ENCODE results near the gene SFT2D3. TPM values are rescaled to one million over a fixed set of nuclear protein-coding genes. Genes with fewer than 3 reads are reported as not detected.
A peak's percentile ranks its signal among the peaks of the same experiment; 100 is the strongest.

The SFT2D3 gene
- total RNA-seq, 2 experiments from 2014 or later: 2.8 to 3.1 TPM

- peaks cover 38% of the 10 kb centered on the region for H3K27me3 Mint-ChIP-seq
- DNase-seq (no peak), ATAC-seq (no peak)
- H3K4me1 Mint-ChIP-seq: no peaks in the 10 kb centered on the region
- intact Hi-C loops (cut with DNase I, micrococcal nuclease): no loop called here
- H3K9me3 Mint-ChIP-seq (ENCODE audit: low read depth): no peaks in the 10 kb centered on the region
- ChIA-PET POLR2A (no interaction called here), CTCF (interaction anchor here (1.0 to 2.2 kb wide), 2 partner anchors 15 to 75 kb away, joined by 3 to 5 read pairs; no protein-coding TSS in a partner anchor)
- no peak overlapping the region for H3K27ac Mint-ChIP-seq
- H3K36me3 Mint-ChIP-seq (ENCODE audit: low read depth): no peaks in the 10 kb centered on the region
- no peak overlapping the region for H3K4me3 Mint-ChIP-seq
Measured at GRCh38 chr2:127665267-127665893, 35.9 kb upstream of the SFT2D3 start.

GRCh38 chr2:127669056-127669455 lies 32.2 kb upstream of the SFT2D3 start:
- ChIA-PET POLR2A (interaction anchor here (0.7 kb wide), 2 partner anchors 64 to 117 kb away, joined by 3 read pairs; no protein-coding TSS in a partner anchor), CTCF (no interaction called here)
- ATAC-seq (no peak), DNase-seq (no peak)
- H3K27me3 Mint-ChIP-seq: peaks cover 35% of the 10 kb centered on the region
- H3K36me3 Mint-ChIP-seq (ENCODE audit: low read depth): no peaks in the 10 kb centered on the region
- intact Hi-C loops (cut with DNase I, micrococcal nuclease): no loop called here
- no peak overlapping the region for H3K4me3 Mint-ChIP-seq
- no peaks in the 10 kb centered on the region for H3K4me1 Mint-ChIP-seq
- H3K9me3 Mint-ChIP-seq (ENCODE audit: low read depth): no peaks in the 10 kb centered on the region
- H3K27ac Mint-ChIP-seq: no peak overlapping the region

GRCh38 chr2:127670055-127670956 lies 31.0 kb upstream of the SFT2D3 start:
- ChIA-PET POLR2A (no interaction called here), CTCF (no interaction called here)
- no peak overlapping the region for H3K27ac Mint-ChIP-seq
- ATAC-seq: no peak
- no peaks in the 10 kb centered on the region for H3K36me3 Mint-ChIP-seq (ENCODE audit: low read depth)
- H3K27me3 Mint-ChIP-seq: peaks cover 34% of the 10 kb centered on the region
- no peak for DNase-seq
- intact Hi-C loops (cut with DNase I, micrococcal nuclease): no loop called here
- no peak overlapping the region for H3K4me3 Mint-ChIP-seq
- peaks cover 5% of the 10 kb centered on the region for H3K4me1 Mint-ChIP-seq
- no peaks in the 10 kb centered on the region for H3K9me3 Mint-ChIP-seq (ENCODE audit: low read depth)

DNA sequence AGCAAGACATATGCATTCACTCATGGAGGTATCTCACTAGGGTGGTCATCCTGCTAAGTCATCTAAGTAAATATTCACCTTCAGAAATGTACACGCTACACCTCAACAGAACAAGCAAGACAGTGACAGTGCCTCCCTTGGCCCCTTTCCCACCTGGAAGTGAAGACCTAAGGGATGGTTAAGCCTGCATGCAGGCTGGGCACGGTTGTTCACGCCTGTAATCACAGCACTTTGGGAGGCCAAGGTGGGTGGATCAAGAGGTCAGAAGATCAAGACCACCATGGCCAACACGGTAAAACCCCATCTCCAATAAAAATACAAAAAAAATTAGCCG lies 30.4 kb upstream of the SFT2D3 start:
- DNase-seq (no peak), ATAC-seq (no peak)
- H3K4me3 Mint-ChIP-seq: no peak overlapping the region
- intact Hi-C loops (cut with DNase I, micrococcal nuclease): no loop called here
- CTCF ChIA-PET: no interaction called here
- POLR2A ChIA-PET: no interaction called here
- H3K27me3 Mint-ChIP-seq: peaks cover 35% of the 10 kb centered on the region
- no peaks in the 10 kb centered on the region for H3K36me3 Mint-ChIP-seq (ENCODE audit: low read depth)
- no peak overlapping the region for H3K27ac Mint-ChIP-seq
- peaks cover 7% of the 10 kb centered on the region for H3K4me1 Mint-ChIP-seq
- H3K9me3 Mint-ChIP-seq (ENCODE audit: low read depth): no peaks in the 10 kb centered on the region

GRCh38 chr2:127671557-127672302 lies 29.6 kb upstream of the SFT2D3 start:
- H3K36me3 Mint-ChIP-seq (ENCODE audit: low read depth): no peaks in the 10 kb centered on the region
- intact Hi-C loops (cut with DNase I, micrococcal nuclease): no loop called here
- ATAC-seq: no peak

DNA sequence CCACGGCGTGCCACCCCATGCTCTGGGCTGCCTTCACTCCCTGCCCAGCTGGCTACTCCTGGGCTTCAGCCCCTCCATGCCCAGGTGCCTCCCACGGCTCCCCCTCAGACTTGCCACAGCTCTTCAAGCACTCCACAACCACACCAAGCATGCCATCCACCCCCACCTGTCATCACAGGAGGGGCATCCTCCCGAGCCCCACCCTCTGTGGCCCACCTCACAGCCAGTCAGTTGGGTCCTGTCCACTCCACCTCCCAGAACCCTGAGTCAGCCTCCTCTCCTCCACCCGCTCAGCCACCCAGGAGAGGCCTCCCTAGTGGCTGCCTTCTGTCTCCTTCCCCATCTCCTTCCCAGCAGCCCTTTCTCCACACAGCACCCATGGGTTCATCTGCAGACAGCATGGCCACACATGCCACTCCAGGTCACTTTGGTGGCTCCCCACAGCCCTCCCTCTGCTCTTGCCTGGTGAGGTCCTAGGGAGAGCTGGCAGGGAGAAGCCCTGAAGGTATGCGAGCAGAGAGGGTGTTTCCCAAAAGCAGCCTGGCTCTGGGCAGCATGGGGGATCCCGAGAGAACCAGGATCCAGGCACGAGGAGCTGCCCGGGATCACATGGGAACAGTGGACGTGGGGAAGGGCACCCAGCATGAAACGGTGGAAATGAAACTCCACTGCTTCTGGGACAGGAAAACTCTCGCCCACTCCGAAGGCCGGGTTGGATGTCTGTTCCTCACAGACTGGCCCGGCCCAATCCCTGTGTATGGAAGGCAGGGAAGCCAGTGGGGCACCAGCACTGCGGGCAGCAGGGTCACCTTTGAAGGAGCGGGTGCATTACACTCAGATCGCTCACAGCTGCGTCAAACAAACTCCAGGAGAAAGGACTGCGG lies 28.7 kb upstream of the SFT2D3 start:
- H3K4me1 Mint-ChIP-seq: peaks cover 7% of the 10 kb centered on the region
- ATAC-seq (no peak), DNase-seq (no peak)
- ChIA-PET CTCF (interaction anchor here (1.6 kb wide), 1 partner anchor 19 kb away, joined by 6 read pairs; no protein-coding TSS in a partner anchor), POLR2A (no interaction called here)
- no peaks in the 10 kb centered on the region for H3K36me3 Mint-ChIP-seq (ENCODE audit: low read depth)
- H3K9me3 Mint-ChIP-seq (ENCODE audit: low read depth): no peaks in the 10 kb centered on the region
- H3K27me3 Mint-ChIP-seq: peaks cover 37% of the 10 kb centered on the region
- no peak overlapping the region for H3K4me3 Mint-ChIP-seq
- intact Hi-C loops (cut with DNase I, micrococcal nuclease): no loop called here
- no peak overlapping the region for H3K27ac Mint-ChIP-seq

More at GRCh38 chr2:127671557-127672302, 29.6 kb upstream of the SFT2D3 start:
- Mint-ChIP-seq H3K9me3 (ENCODE audit: low read depth) (no peaks in the 10 kb centered on the region), H3K27me3 (peaks cover 35% of the 10 kb centered on the region), H3K4me1 (peaks cover 7% of the 10 kb centered on the region), H3K4me3 (no peak overlapping the region), H3K27ac (no peak overlapping the region)
- POLR2A ChIA-PET: no interaction called here
- CTCF ChIA-PET: interaction anchor here (1.6 kb wide), 1 partner anchor 18 kb away, joined by 6 read pairs; no protein-coding TSS in a partner anchor
- no peak for DNase-seq

DNA sequence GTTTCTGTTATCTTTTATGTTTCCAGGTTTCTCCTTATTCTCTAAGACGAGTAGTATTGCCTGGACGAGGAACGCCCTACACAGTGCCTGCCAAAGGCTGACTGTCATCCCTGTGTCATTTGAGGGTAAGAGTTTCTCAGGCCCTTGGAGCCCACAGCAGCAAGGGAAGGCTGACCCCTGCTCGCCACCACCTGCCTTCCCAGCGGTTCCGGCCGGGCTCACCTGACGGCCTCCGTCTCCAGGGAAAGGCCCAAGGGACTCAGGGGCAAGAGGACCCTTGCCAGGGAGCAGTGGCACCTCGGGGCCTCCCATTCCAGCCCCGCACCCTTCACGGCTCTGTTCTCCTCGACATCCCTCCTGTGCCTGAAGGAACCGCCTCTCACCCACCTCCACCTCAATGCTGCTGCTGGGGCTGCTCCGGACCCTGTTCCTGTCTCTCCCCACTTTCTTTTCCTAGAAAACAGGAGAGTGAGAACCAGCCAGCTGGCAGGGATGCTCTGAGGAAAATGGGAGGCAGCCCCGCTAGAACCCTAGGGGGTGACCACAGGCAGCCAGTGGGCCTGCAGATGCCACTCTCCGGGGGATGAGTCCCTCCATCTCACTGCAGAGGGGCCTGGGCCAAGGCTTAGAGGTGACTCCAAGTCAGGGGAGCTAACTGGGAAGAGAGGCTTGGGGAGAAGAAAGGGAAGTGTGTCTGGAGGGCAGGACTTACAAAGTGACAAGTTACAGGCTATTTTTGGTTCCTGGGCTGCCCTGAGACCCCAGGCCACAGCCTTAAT lies 27.8 kb upstream of the SFT2D3 start:
- H3K27me3 Mint-ChIP-seq: peaks cover 41% of the 10 kb centered on the region
- H3K27ac Mint-ChIP-seq: no peak overlapping the region
- ChIA-PET CTCF (interaction anchor here (1.6 kb wide), 1 partner anchor 20 kb away, joined by 6 read pairs; no protein-coding TSS in a partner anchor), POLR2A (no interaction called here)
- ATAC-seq: no peak
- H3K36me3 Mint-ChIP-seq (ENCODE audit: low read depth): no peaks in the 10 kb centered on the region
- DNase-seq: no peak
- H3K4me1 Mint-ChIP-seq: peaks cover 7% of the 10 kb centered on the region
- no peak overlapping the region for H3K4me3 Mint-ChIP-seq
- intact Hi-C loops (cut with DNase I, micrococcal nuclease): no loop called here
- H3K9me3 Mint-ChIP-seq (ENCODE audit: low read depth): no peaks in the 10 kb centered on the region

DNA sequence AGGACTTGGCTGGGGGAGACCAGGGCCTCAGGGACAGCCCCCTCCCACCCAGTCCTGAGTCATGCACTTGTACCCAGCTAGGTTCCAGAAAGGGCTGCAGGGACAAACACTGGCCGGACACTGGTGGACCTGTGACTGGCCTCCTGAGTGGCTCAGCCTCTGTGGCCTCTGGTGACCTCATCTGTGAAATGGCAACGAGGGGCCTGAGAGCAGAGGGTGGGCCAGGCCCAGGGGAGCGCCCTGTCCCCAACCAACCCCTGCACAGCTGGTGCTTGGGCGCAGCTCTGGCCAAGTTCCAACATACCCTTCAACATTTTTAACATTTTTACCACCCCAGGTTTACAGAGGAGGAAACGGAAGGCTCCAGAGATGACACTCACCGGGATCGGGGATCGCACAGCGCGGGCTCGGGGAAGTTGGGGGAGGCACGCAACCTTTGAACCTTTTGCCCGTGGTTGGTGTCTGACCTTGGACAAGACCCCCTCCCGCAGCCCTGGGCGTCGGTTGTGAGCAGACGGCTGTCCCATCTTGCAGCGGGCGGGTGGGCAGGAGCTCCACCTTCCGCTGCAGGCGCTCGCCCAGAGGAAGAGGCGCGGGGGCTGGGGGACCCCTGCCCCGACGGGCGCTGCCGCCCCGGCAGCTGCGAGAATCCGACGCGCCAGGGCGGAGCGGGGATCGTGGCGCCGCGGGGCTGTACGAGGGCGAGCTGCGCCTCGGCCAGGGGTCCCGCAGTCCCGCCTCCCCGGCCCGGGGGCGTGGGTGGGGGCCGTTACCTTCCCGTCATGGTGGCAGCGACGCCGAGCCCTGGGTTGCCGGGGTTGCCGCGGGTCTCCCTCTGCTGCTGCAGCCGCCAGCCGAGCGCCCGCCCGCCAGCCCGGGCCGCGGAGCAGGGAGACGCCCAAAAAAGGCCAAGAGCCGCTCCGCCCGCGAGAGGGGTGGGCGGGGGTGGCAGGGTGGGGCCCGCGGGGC lies 26.8 kb upstream of the SFT2D3 start:
- Mint-ChIP-seq H3K4me3 (peak overlapping the region; percentile 57), H3K9me3 (ENCODE audit: low read depth) (no peaks in the 10 kb centered on the region), H3K36me3 (ENCODE audit: low read depth) (no peaks in the 10 kb centered on the region), H3K4me1 (peaks cover 7% of the 10 kb centered on the region), H3K27ac (no peak overlapping the region), H3K27me3 (peaks cover 42% of the 10 kb centered on the region)
- POLR2A ChIA-PET: interaction anchor here (0.6 kb wide), 1 partner anchor 156 kb away, joined by 3 read pairs; no protein-coding TSS in a partner anchor
- intact Hi-C loops (cut with DNase I, micrococcal nuclease): no loop called here
- CTCF ChIA-PET: interaction anchor here (1.0 kb wide), 1 partner anchor 25 kb away, joined by 3 read pairs; no protein-coding TSS in a partner anchor
- ATAC-seq (peak; percentile 67), DNase-seq (peak; percentile 52)

DNA sequence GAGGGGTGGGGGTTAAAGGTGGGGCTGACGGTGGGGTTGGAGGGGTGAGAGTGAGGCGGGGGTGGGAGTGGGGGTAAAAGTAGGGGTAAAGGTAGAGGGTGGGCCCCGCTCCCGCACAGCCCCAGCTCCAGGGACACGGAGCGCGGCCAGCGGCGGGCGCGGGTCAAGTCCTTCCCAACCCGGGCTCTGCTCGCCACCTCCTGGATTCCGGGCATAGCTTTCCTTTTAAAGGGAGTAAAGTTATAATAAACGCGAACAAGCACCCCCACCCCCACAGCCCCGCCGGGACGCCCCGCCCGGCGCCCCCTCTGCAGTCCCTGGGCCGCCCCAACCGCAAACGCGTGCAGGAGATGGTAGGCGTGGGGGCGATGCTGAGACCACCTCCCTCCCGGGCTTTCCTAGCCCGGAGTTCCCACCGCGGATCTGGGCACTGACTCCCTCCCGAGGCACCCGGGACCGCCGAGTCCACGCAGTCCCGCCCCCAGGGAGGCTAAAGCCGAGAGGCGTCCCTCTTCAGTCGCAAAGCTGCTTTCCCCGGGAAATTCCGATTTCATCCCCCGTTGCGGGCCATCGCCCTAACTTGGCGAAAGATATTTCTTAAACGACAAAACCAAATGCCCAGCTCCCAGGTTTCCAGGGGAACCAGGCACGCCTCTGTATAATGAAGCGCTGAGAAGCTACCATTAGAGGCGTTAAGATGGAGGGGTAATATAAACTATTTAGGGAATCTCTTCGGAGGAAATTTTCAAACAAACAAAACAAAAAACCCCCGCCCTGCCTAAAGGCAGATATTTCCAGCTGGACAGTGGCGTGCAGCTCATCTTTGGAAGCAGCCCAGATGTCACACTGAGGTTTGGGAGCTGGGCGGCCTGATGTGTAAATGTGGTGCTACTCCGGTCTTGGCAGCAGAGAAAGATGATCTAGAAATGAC lies 25.7 kb upstream of the SFT2D3 start, which contains the start of gene LIMS2:
TSS of gene LIMS2 (minus strand) at position 200 of the 931 bp plus-strand sequence. CDS start 506 bp downstream, outside the sequence.
- H3K36me3 Mint-ChIP-seq (ENCODE audit: low read depth): no peaks in the 10 kb centered on the region
- peaks cover 7% of the 10 kb centered on the region for H3K4me1 Mint-ChIP-seq
- no peak within 1 kb of the TSS for H3K27ac Mint-ChIP-seq
- peaks cover 33% of the 10 kb centered on the region for H3K27me3 Mint-ChIP-seq
- intact Hi-C loops (cut with DNase I, micrococcal nuclease): no loop called here
- no peak for DNase-seq
- no peaks in the 10 kb centered on the region for H3K9me3 Mint-ChIP-seq (ENCODE audit: low read depth)
- no peak for ATAC-seq
- ChIA-PET POLR2A (interaction anchor here (1.0 kb wide), 1 partner anchor 15 kb away, joined by 6 read pairs; no protein-coding TSS in a partner anchor), CTCF (interaction anchor here (0.7 to 1.0 kb wide), 7 partner anchors 23 to 314 kb away, joined by 3 read pairs; no protein-coding TSS in a partner anchor)
- peak within 1 kb of the TSS; percentile 57 for H3K4me3 Mint-ChIP-seq

Measured in activated CD4-positive, alpha-beta T cell treated with anti-CD3 and anti-CD28 coated beads for 36 hours (primary cell).